ENCODE measurements around the gene CD8A. TPM values are rescaled to one million over a fixed set of nuclear protein-coding genes. Genes with fewer than 3 reads are reported as not detected.

CD8A gene
- total RNA-seq, 2 donors from 2014 or later = 1.2 to 1.6 TPM

- Histone ChIP-seq H3K4me3 (no peak overlapping the region), H3K9ac (ENCODE audit: low read depth in 2 of 2, low read length in 2 of 2) (no peak overlapping the region), H3K36me3 (no peaks in the 10 kb centered on the region), H3K27me3 (no peaks in the 10 kb centered on the region), H3K27ac (no peak overlapping the region), H3K4me1 (no peaks in the 10 kb centered on the region), H3K9me3 (no peaks in the 10 kb centered on the region)
- DNase-seq = no peak
- intact Hi-C loops (cut with DNase I) = no loop called here
- no peak for TF ChIP-seq CTCF (IDR thresholded peaks at IDR 0.05)
Observed at GRCh38 chr2:86832334-86833096, 41.8 kb upstream of the CD8A start.

GRCh38 chr2:86831537-86831936 is 40.8 kb upstream of the CD8A start:
- no peak for DNase-seq
- Histone ChIP-seq H3K27ac (no peak overlapping the region), H3K4me3 (no peak overlapping the region), H3K27me3 (no peaks in the 10 kb centered on the region), H3K9ac (ENCODE audit: low read depth in 2 of 2, low read length in 2 of 2) (no peak overlapping the region), H3K9me3 (no peaks in the 10 kb centered on the region), H3K4me1 (no peaks in the 10 kb centered on the region), H3K36me3 (no peaks in the 10 kb centered on the region)
- no peak for TF ChIP-seq CTCF (IDR thresholded peaks at IDR 0.05)
- intact Hi-C loops (cut with DNase I) = no loop called here

GRCh38 chr2:86826951-86827350 is 36.2 kb upstream of the CD8A start:
- no peaks in the 10 kb centered on the region for H3K27me3 ChIP-seq
- no peaks in the 10 kb centered on the region for H3K9me3 ChIP-seq
- H3K27ac ChIP-seq = no peak overlapping the region
- H3K9ac ChIP-seq (ENCODE audit: low read depth in 2 of 2, low read length in 2 of 2) = no peak overlapping the region
- H3K4me1 ChIP-seq = no peaks in the 10 kb centered on the region
- no peak overlapping the region for H3K4me3 ChIP-seq
- intact Hi-C loops (cut with DNase I) = no loop called here
- DNase-seq = no peak
- H3K36me3 ChIP-seq = no peaks in the 10 kb centered on the region
- TF ChIP-seq CTCF (IDR thresholded peaks at IDR 0.05) = no peak

GRCh38 chr2:86825693-86826381 is 35.1 kb upstream of the CD8A start:
- no peak overlapping the region for H3K27ac ChIP-seq
- no peak for DNase-seq
- intact Hi-C loops (cut with DNase I) = no loop called here
- H3K9ac ChIP-seq (ENCODE audit: low read depth in 2 of 2, low read length in 2 of 2) = no peak overlapping the region
- no peaks in the 10 kb centered on the region for H3K36me3 ChIP-seq
- no peaks in the 10 kb centered on the region for H3K9me3 ChIP-seq
- TF ChIP-seq CTCF (IDR thresholded peaks at IDR 0.05) = no peak
- H3K4me1 ChIP-seq = no peaks in the 10 kb centered on the region
- no peak overlapping the region for H3K4me3 ChIP-seq
- H3K27me3 ChIP-seq = no peaks in the 10 kb centered on the region

- intact Hi-C loops (cut with DNase I) = no loop called here
- Histone ChIP-seq H3K4me1 (no peaks in the 10 kb centered on the region), H3K27me3 (no peaks in the 10 kb centered on the region), H3K27ac (no peak overlapping the region), H3K4me3 (no peak overlapping the region), H3K9ac (ENCODE audit: low read depth in 2 of 2, low read length in 2 of 2) (no peak overlapping the region), H3K36me3 (no peaks in the 10 kb centered on the region), H3K9me3 (no peaks in the 10 kb centered on the region)
- DNase-seq = no peak
- no peak for TF ChIP-seq CTCF (IDR thresholded peaks at IDR 0.05)
Observed at GRCh38 chr2:86825036-86825692, 34.5 kb upstream of the CD8A start.

Data from colonic mucosa (tissue), 4 donors.